ENCODE measurements around the gene ADK.
"Not testable (repeated sequence)": the region's sequence is repeated elsewhere in the genome, so short reads cannot be mapped to it uniquely, and the experiment has no call there.

The ADK gene

GRCh38 chr10:74417397-74417796 lies 266.4 kb downstream of the ADK start:
- no peak for DNase-seq (ENCODE audit: low read depth in 2 of 3, low spot score in 2 of 3)

DNA sequence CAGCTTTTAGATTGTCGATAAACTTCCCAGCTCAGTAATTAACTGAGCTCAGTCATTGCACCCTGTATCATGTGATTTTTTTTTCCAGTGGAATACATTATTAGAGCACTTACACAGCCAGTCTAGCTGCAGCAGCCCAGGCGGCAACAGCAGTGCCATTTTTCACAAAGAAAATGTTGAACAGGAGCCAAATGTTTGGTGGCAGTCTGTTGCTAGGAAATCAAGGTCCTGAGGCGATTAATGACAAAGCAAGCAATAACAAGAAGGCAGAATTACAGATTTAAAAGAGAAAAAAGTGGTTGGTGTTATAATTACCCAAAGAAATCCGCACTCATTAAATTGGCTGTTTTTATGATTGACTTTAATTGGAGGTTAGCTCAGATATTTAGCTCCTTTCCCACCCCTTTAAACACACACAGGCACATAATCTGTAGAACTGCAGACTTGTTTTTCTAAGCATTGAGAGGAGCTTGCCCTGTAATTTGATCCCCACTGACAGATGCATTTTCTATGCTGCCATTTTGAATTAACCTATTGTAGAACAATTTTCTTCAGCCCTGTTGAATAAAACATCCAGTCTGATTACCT lies 267.4 kb downstream of the ADK start:
- no peak for DNase-seq (ENCODE audit: low read depth in 2 of 3, low spot score in 2 of 3)

GRCh38 chr10:74419491-74419951 lies 268.5 kb downstream of the ADK start:
- no peak for DNase-seq (ENCODE audit: low read depth in 2 of 3, low spot score in 2 of 3)

DNA sequence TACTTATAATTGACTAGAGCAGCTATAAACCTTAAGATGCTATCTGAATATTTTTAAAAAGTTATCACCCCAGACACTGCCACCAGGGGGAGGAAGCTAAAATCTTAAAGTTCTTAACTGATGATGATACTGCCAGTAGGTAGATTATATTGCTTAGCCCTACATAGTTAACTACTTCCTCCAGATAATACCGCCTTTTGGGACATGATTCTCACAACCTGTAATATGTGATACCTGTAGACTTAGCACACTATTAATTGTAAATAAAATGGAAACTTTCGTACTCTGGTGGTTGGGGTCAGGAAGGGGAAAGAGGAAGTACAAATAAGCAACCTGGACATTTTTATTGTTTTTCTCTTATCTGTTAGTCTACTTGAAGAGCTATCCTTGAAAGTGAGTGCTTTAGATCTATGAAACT lies 268.9 kb downstream of the ADK start:
- DNase-seq (ENCODE audit: low read depth in 2 of 3, low spot score in 2 of 3): no peak

GRCh38 chr10:74424565-74424964 lies 273.5 kb downstream of the ADK start:
- DNase-seq (ENCODE audit: low read depth in 2 of 3, low spot score in 2 of 3): no peak

- no peak for DNase-seq (ENCODE audit: low read depth in 2 of 3, low spot score in 2 of 3)
These were observed 274.5 kb downstream of the ADK start for GRCh38 chr10:74425456-74426001.

GRCh38 chr10:74431816-74432215 lies 280.8 kb downstream of the ADK start:
- DNase-seq (ENCODE audit: low read depth in 2 of 3, low spot score in 2 of 3): no peak

DNA sequence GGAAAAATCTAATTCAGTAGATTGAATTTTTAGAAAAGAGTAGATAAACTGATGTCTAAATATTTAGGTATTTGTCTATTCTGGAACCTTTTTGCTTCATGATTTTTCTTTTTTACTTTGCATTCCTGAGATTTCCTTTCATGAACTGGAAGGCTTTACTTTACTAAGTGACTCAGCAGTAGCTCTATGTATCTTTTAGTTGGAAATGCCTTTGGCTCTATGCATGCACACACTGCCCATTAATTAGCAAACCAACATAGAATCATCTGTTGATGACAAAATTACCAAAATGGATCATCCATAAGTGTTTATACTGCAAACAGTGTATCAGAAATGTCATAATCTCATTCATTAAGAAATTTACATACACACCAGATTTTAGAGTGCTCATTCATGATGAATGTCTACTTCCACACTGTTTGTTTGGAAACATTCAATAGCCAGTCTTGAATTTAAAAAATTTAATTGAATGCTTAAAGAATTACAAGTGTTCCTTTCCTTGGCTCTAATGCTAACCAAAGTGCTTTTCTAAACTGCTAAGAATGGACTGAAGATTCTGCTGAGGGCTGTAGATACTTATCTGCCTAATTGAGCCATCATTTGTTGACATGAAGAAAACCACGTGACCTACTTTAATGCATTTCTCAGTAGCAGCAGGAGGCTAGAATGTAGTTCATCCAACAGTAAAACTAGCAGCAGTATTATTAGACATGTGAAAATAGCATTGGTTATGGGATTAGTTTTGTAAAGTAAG lies 282.0 kb downstream of the ADK start:
- no peak for DNase-seq (ENCODE audit: low read depth in 2 of 3, low spot score in 2 of 3)

GRCh38 chr10:74433595-74433956 lies 282.6 kb downstream of the ADK start:
- DNase-seq (ENCODE audit: low read depth in 2 of 3, low spot score in 2 of 3): no peak

- DNase-seq (ENCODE audit: low read depth in 2 of 3, low spot score in 2 of 3): no peak
These were observed 283.0 kb downstream of the ADK start for GRCh38 chr10:74433993-74434392.

GRCh38 chr10:74434547-74434946 lies 283.5 kb downstream of the ADK start:
- DNase-seq (ENCODE audit: low read depth in 2 of 3, low spot score in 2 of 3): no peak

DNA sequence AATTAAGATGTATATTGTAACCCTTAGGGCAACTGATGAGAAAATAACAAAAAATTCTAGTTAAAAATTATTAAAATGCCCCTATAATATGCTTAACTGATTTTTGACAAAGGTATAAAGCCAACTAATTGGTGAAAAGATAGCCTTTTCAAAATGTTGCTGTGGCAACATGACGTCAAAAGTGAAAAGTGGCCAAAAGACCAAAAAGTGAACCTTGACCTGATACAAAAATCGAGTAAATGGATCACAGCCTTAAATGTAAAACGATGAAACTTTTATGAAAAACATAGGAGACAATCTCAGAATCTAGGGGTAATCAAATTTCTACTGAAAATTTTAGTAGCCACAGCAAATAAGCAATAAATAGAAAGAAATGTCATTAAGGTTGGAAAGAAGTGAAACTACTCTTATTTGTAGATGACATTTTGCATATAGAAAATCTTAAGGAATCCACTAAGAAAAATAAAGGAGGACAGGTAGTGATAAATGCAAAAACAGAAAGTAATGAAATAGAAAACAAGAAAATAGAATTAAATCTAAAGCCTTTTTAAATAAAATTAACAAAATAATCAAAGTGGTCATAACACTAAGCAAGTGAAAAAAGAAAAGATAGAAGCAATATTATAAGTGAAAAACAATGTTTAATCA lies 285.6 kb downstream of the ADK start:
- DNase-seq (ENCODE audit: low read depth in 2 of 3, low spot score in 2 of 3): no peak

GRCh38 chr10:74437822-74438221 lies 286.8 kb downstream of the ADK start:
- DNase-seq (ENCODE audit: low read depth in 2 of 3, low spot score in 2 of 3): no peak

GRCh38 chr10:74439213-74439612 lies 288.2 kb downstream of the ADK start:
- no peak for DNase-seq (ENCODE audit: low read depth in 2 of 3, low spot score in 2 of 3)

DNA sequence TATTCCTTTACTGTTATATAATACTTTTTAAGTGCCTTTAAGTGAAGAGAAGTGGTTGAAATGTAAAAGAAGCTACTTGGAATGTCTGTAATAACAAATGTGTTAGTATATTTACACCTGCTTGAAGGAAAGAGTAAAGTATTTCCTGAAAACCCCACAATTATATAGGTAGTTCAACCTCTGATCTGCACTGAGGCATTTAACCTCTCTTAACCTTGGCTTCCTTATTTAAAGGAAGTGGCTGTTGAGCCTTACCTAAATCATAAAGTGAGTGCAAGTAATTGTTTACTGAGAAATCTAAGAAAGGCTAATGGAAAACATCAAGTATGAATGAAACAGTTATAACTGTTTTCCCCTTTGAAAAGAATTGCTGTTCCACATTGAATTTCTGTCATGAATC lies 294.5 kb downstream of the ADK start:
- no peak for DNase-seq (ENCODE audit: low read depth in 2 of 3, low spot score in 2 of 3)

DNA sequence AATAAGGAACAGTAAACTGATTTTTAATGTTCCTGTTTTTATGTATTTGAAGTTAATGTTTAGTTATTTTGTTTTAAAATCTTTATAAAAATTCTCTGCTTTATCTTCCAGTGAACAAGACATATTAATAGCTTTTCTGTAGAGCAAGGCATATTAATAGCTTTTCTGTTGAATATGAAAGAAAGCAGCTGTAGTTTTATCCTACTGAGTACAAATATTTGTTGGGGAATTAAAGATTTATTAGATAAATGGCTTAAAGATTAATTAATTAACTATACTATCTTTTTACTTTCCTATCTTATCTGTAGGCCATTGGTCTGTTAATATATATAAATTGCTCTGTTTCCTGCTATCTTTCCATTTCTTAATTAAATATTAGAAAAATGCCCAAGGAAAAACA lies 299.6 kb downstream of the ADK start:
- DNase-seq (ENCODE audit: low read depth in 2 of 3, low spot score in 2 of 3): no peak

DNA sequence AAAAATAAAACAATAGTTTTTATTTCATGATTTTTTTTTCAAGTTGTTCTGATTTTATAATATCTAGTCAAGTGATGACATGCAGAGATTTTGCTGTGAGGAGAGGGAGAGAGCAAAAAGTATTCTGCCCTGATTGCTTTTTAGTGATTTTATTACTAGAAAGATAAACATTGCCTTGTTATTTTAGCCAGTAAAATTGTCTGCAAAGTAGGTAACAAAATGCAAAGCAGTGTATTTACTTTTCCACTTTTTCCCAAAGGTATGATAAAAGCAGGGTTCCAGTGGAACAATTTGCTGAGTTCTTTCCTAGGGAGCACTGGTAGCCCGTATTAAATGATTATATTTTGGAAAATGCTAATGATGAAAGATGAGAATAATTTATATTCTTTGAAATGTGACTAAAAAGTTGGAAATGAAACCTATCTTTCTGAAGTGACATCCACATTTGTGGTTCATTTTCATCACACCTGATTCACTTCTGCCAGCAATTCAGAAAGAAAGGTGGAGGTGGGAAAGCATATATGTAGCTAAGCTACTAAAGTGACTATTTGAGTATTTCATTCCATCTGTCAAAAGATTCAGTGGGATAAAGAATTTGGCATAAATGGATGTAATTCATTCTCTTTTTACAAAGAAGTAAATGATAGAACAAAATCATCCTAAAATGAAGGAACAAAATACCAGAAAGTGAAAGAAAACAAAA lies 300.3 kb downstream of the ADK start:
- no peak for DNase-seq (ENCODE audit: low read depth in 2 of 3, low spot score in 2 of 3)

GRCh38 chr10:74453169-74453568 lies 302.1 kb downstream of the ADK start:
- no peak for DNase-seq (ENCODE audit: low read depth in 2 of 3, low spot score in 2 of 3)

DNA sequence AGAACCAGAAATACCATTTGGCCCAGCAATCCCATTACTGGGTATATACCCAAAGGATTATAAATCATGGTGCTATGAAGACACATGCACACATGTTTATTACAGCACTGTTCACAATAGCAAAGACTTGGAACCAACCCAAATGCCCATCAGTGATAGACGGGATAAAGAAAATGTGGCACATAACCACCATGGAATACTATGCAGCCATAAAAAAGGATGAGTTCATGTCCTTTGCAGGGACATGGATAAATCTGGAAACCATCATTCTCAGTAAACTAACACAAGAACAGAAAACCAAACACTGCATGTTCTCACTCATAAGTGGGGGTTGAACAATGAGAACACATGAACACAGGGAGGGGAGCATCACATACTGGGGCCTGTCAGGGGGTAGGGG lies 306.5 kb downstream of the ADK start:
- not testable (repeated sequence) for DNase-seq (ENCODE audit: low read depth in 2 of 3, low spot score in 2 of 3)

GRCh38 chr10:74460812-74461211 lies 309.8 kb downstream of the ADK start:
- no peak for DNase-seq (ENCODE audit: low read depth in 2 of 3, low spot score in 2 of 3)

DNA sequence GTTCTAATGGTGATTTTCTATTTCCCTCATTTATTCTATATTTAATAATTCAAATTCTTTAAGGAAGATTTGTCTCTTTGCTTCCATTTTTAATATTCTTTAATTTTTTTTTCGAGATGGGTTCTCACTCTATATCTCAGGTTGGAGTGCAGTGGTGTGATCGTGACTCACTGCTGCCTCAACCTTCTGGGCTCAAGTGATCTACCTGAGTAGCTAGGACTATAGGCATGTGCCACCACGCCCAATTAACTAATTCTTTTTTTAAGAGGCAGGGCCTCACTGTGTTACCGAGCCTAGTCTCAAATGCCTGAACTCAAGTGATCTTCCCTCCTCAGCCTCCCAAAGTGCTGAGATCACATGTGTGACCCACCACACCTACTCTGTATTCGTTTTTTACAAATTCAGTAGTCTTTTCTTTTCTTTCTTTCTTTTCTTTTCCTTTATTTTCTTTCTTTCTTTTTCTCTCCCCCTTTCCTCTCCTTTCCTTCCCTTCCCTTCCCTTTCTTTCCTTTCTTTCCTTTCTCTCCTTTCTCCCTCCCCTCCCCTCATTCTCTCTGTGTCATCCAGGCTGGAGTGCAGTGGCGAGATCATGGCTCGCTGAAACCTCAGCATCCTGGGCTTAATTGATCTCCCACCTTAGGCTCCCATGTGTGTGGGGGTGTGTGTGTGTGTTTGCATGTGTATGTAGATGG lies 323.1 kb downstream of the ADK start:
- DNase-seq (ENCODE audit: low read depth in 2 of 3, low spot score in 2 of 3): no peak
